Natural killer cell (primary cell): ENCODE measurements around the gene SNX11. TPM values are rescaled to one million over a fixed set of nuclear protein-coding genes. Genes with fewer than 3 reads are reported as not detected.

Source experiments
- ATAC-seq, 3 donors: fragments of 150-1000 bp in 2 of 3; fragments of 200-7000 bp in 1 of 3; cut with Tn5 transposase; 1 replicate in 1 of 3; 2 replicates in 2 of 3; pipeline ENCODE4 v1.10.0; 2021; ENCODE audit warnings: mild to moderate bottlenecking in 2 of 3, moderate library complexity in 2 of 3
- DNase-seq, 2 donors: peaks; one replicate each; pipeline versions ENCODE4 v3.0.0 to v3.0.0-alpha.2; 2013 to 2021; ENCODE audit warnings: mixed read lengths in 1 of 2
- H3K27ac ChIP-seq: one replicate; pipeline ENCODE4 v1.5.1; 2013; ENCODE audit warnings: mild to moderate bottlenecking, low read length
- H3K27me3 ChIP-seq: one replicate; pipeline ENCODE4 v1.6.1; 2013; ENCODE audit warnings: low read length; ENCODE audit not compliant: control insufficient read depth, insufficient read depth
- H3K36me3 ChIP-seq: one replicate; pipeline ENCODE4 v1.6.1; 2013; ENCODE audit warnings: low read length; ENCODE audit not compliant: control insufficient read depth, insufficient read depth
- H3K4me1 ChIP-seq: one replicate; pipeline ENCODE4 v1.6.1; 2013; ENCODE audit warnings: low read length; ENCODE audit not compliant: control insufficient read depth, insufficient read depth
- H3K4me3 ChIP-seq: one replicate; pipeline ENCODE4 v1.5.1; 2013; ENCODE audit warnings: low read length
- H3K9me3 ChIP-seq: one replicate; pipeline ENCODE4 v1.6.1; 2013; ENCODE audit warnings: low read length; ENCODE audit not compliant: control insufficient read depth, insufficient read depth
- H3K27ac Mint-ChIP-seq, 2 donors: one replicate each; pipeline ENCODE4 v1.8.0; 2022; ENCODE audit warnings: mild to moderate bottlenecking in 2 of 2, mixed read lengths in 2 of 2, moderate library complexity in 1 of 2
- H3K27me3 Mint-ChIP-seq, 2 donors: one replicate each; pipeline ENCODE4 v1.8.0; 2022; ENCODE audit warnings: low read depth in 2 of 2, mixed read lengths in 2 of 2
- H3K36me3 Mint-ChIP-seq: one replicate; pipeline ENCODE4 v1.8.0; 2022; ENCODE audit warnings: mixed read lengths
- H3K4me1 Mint-ChIP-seq, 2 donors: one replicate each; pipeline ENCODE4 v1.8.0; 2022; ENCODE audit warnings: mixed read lengths in 2 of 2
- H3K4me3 Mint-ChIP-seq: one replicate; pipeline ENCODE4 v1.8.0; 2022; ENCODE audit warnings: mild to moderate bottlenecking, moderate library complexity, mixed read lengths
- H3K9me3 Mint-ChIP-seq, 2 donors: one replicate each; pipeline ENCODE4 v1.8.0; 2022; ENCODE audit warnings: mixed read lengths in 2 of 2
- WGBS: methylation state at CpG from one replicate; pipeline ENCODE4 v1.1.7; 2013; ENCODE audit warnings: missing lambda C conversion rate; ENCODE audit not compliant: insufficient coverage; 5-methylcytosine and 5-hydroxymethylcytosine counted together
- intact Hi-C: fragments of 100-400 bp; cut with micrococcal nuclease; formaldehyde crosslinking; loops from one replicate; pipeline ENCODE4 v1.14.2; 2022
- total RNA-seq, 4 donors: library from RNA; stranded (reverse); fragments of 120-200 nt in 1 of 4; gene quantifications; one replicate each; pipeline versions ENCODE4 v1.2.3 to v1.2.4, GENCODE V29; 2013 to 2022
- TF ChIP-seq, protein P1 (sequence below): fragments of 200-600 bp; IDR thresholded peaks from one replicate; pipeline ENCODE4 v1.8.0; 2022; ENCODE audit warnings: antibody characterized with exemption

SNX11 gene
- total RNA-seq, 3 donors from 2014 or later (not counting 1 experiment from before 2014, with no cell fraction given) = 22.4 to 43.2 (median 33.2) TPM

DNA sequence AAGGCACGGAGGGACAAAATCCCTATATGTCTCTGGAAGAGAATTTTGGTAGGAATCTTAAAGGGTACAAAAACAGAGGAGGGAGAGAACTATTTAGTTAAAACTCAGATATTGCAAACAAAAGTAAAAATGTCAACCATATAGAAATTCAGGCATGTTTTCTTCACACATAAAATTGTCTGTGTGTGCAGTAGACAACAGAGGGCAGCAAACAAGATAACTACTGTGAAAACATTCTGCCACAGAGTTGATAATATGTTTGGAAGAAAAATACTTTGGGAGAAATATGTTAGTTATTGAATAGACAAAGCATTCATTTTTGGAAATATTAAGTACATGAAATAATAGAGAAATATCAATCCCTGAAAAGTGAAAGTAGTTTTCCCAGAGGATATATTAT lies 56.2 kb downstream of the SNX11 start:
- TF ChIP-seq, protein P1, sequence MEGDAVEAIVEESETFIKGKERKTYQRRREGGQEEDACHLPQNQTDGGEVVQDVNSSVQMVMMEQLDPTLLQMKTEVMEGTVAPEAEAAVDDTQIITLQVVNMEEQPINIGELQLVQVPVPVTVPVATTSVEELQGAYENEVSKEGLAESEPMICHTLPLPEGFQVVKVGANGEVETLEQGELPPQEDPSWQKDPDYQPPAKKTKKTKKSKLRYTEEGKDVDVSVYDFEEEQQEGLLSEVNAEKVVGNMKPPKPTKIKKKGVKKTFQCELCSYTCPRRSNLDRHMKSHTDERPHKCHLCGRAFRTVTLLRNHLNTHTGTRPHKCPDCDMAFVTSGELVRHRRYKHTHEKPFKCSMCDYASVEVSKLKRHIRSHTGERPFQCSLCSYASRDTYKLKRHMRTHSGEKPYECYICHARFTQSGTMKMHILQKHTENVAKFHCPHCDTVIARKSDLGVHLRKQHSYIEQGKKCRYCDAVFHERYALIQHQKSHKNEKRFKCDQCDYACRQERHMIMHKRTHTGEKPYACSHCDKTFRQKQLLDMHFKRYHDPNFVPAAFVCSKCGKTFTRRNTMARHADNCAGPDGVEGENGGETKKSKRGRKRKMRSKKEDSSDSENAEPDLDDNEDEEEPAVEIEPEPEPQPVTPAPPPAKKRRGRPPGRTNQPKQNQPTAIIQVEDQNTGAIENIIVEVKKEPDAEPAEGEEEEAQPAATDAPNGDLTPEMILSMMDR = no peak
- intact Hi-C loops = no loop called here
- no peaks in the 10 kb centered on the region for H3K9me3 ChIP-seq
- Mint-ChIP-seq H3K36me3 (peaks cover 20% of the 10 kb centered on the region), H3K4me3 (no peak overlapping the region), H3K4me1 (peaks cover 10 to 12% of the 10 kb centered on the region in 2 donors), H3K27me3 (no peaks in the 10 kb centered on the region), H3K27ac (peak overlapping the region; percentile 53 to 54), H3K9me3 (no peaks in the 10 kb centered on the region)
- no peak for ATAC-seq
- no peak overlapping the region for H3K27ac ChIP-seq
- no peak for DNase-seq
- H3K4me3 ChIP-seq = no peak overlapping the region
- H3K36me3 ChIP-seq = peaks cover 45% of the 10 kb centered on the region
- no peaks in the 10 kb centered on the region for H3K27me3 ChIP-seq
- H3K4me1 ChIP-seq = no peaks in the 10 kb centered on the region
- 100% methylated on average over 1 of the region's 1 CpG for WGBS

DNA sequence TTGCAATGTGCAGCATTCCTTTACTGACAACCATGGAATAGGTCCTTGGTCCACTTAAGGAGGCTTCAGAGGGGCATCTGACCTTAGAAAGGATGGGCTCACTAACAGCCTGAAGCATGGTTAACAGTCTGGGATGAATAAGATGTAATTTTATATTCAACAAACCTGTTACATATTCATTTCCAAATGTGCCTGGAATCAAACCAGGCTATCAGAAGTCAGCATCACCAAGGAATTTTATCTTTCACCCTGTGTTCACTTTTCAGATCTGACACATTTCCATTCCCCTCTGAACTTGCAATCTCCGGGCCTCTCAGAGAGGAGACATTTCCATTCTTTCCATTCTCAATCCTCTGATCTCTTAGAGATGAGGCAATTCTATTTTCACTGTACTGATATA lies 62.4 kb downstream of the SNX11 start:
- peaks cover 6% of the 10 kb centered on the region for H3K36me3 Mint-ChIP-seq
- TF ChIP-seq, protein P1 = no peak
- H3K27ac Mint-ChIP-seq = peak overlapping the region; percentile 2 to 60
- peaks cover 9 to 11% of the 10 kb centered on the region in 2 donors for H3K4me1 Mint-ChIP-seq
- Histone ChIP-seq H3K27me3 (no peaks in the 10 kb centered on the region), H3K9me3 (no peaks in the 10 kb centered on the region), H3K36me3 (peaks cover 26% of the 10 kb centered on the region), H3K4me1 (no peaks in the 10 kb centered on the region), H3K27ac (no peak overlapping the region), H3K4me3 (no peak overlapping the region)
- DNase-seq = no peak
- no peaks in the 10 kb centered on the region for H3K27me3 Mint-ChIP-seq
- intact Hi-C loops = no loop called here
- H3K4me3 Mint-ChIP-seq = no peak overlapping the region
- no peaks in the 10 kb centered on the region for H3K9me3 Mint-ChIP-seq
- no peak for ATAC-seq
- WGBS = 100% methylated on average over 1 of the region's 1 CpG

Other genes with a start within 250 kb of the SNX11 start
- gene SP2, start 211.5 kb upstream of the SNX11 start, total RNA-seq = 10 to 100 TPM; 29.4 to 44.1 (median 33.1) TPM
- gene PNPO, start 166.2 kb upstream of the SNX11 start, total RNA-seq = 10 to 100 TPM in 1 of 3 donors, 1 to 10 TPM in 2; 6.0 to 10.9 (median 9.3) TPM
- gene PRR15L, start 149.9 kb upstream of the SNX11 start, total RNA-seq = not detected
- gene CDK5RAP3, start 136.7 kb upstream of the SNX11 start, total RNA-seq = 100 to 1,000 TPM; 289 to 300 (median 292) TPM
- 10 to 100 TPM; 15.9 to 19.1 (median 16.5) TPM for gene COPZ2, start 70.0 kb upstream of the SNX11 start, total RNA-seq
- gene NFE2L1, start 59.4 kb upstream of the SNX11 start, total RNA-seq = 10 to 100 TPM; 38.6 to 53.4 (median 47.5) TPM
- 10 to 100 TPM; 16.9 to 25.4 (median 22.6) TPM for gene CBX1, start 6.3 kb upstream of the SNX11 start, total RNA-seq